Activated CD4-positive, alpha-beta T cell treated with anti-CD3 and anti-CD28 coated beads for 24 hours (primary cell): ENCODE data around the gene SYT15B.
"Not testable (repeated sequence)": the region's sequence is repeated elsewhere in the genome, so short reads cannot be mapped to it uniquely, and the experiment has no call there.

Experiments
- DNase-seq, 2 donors: peaks; one replicate each; pipeline ENCODE4 v3.0.0-alpha.2; 2020; ENCODE audit warnings: low read depth in 2 of 2

Gene SYT15B

DNA sequence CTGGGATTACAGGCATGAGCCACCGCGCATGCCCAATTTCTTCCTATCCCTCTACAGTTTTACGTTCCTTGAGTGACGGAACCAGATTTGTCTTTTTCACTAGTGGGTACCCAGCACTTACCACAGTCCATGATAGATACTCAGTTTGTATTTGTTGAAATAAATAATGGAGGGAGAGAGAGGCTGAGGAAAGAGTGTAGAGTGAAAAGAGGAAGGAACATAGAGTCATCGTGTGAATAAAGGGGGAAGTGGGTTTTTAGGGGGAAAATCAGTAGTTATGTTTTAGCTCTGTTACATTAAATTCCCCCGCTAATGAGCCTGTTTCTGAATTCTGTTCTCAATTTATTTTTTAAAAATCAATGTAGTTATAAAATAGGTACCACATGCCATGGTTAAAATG is 37.7 kb downstream of the SYT15B start:
- DNase-seq: not testable (repeated sequence)

DNA sequence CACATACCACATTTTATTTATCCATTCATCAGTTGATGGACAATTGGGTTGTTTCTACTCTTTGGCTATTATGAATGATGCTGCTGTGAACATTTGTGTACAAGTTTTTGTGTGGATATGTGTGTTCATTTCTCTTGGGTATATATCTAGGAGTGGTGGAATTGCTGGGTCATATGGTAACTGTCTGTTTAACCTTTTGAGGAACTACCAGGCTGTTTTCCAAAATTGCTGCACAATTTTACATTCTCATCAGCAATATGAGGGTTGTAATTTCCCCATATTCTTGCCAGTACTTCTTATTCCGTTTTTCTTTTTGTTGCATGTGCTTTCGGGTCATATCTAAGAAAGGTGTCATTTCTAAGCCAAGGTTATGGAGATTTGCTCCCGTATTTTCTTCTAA is 38.3 kb downstream of the SYT15B start:
- DNase-seq: not testable (repeated sequence)

DNA sequence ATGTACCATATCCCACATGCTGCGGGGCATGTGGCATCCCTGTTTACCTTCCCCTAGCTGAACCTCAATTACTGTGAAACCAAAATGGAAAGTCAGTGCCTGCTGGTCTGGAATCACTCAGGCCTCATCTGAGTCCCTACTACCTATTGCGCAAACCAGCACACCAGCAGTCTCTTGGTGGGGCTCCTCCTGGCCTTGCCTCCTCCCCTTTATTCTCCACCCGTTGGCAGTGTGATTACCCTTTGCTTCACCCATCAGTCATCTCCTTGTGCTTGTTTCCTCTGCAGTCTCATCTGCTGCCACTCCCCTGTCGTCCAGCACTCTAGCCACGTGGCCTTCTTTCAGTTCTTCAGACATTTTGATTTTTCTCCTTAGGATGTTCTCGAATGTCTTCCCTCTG is 39.3 kb downstream of the SYT15B start:
- DNase-seq: not testable (repeated sequence)

DNA sequence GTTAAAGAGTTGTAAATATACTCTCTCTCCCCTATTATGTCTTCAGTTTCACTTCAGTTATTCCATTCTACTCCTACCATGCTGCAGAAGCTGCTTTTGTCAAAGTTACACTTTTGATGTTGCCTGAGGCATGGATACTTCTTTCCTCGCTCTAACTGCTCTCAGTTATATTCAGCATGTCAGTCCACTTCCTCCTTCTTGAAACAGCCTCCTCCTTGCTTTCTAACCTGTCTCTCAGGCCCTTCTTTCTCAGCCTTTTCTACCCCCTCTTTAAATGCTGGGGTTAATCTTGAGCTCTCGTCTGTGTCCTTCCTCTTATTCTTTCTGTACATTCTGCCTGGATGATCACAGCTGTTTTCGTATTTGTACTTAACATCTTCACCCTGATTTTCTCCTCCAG is 40.0 kb downstream of the SYT15B start:
- not testable (repeated sequence) for DNase-seq

DNA sequence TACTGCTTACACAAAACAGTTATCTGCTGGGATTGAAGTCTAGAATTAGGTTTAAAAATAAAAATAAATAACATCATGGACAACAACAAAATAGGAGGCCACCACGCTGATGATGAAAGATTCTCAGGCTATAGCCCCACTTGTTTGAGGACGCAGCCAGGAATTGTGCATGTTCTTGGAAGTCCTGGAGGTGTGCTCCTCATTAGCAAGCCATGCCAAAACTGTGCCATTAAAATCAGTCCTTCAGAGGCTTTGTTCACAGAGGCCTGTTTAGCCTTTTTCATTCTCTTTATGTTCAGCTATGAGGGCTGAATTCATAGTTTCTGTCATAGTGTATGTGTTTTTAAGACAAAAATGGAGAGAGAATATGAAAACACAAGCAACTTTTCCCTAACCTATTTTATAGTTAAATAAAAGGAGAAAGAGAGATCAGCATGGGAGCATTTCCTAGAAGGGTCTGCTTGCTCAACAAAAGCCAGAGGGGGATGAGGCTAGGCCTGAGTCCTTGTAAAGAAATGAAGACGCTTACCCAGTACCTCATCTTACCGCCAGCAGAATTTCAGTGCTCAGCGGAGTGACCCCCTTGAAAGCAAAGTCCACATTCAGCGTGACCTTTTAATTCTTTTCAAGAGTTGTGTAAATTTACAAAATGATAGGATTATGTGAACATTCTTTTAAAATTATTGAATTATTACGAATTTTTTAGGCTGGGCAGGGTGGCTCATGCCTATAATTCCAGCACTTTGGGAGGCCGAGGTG is 46.2 kb downstream of the SYT15B start:
- not testable (repeated sequence) for DNase-seq
